AG09319 (cell line): ENCODE data around the gene ERGIC3.
"Not testable (repeated sequence)": the region's sequence is repeated elsewhere in the genome, so short reads cannot be mapped to it uniquely, and the experiment has no call there.

Experiments
- DNase-seq: peaks from one replicate; pipeline ENCODE4 v3.0.0-alpha.2; 2010; ENCODE audit warnings: low read depth; ENCODE audit errors: extremely low read depth
- CTCF ChIP-seq: IDR thresholded peaks from 2 replicates; pipeline ENCODE4 v1.5.1; 2011; ENCODE audit warnings: low read depth, mild to moderate bottlenecking, inconsistent platforms, low read length, moderate library complexity

The ERGIC3 gene

GRCh38 chr20:35542990-35543389 is 1.1 kb downstream of the ERGIC3 start:
- no peak for DNase-seq
- TF ChIP-seq CTCF = no peak

GRCh38 chr20:35544436-35544835 is 2.6 kb downstream of the ERGIC3 start:
- no peak for DNase-seq
- TF ChIP-seq CTCF = no peak

- not testable (repeated sequence) for DNase-seq
Measured at GRCh38 chr20:35544941-35545340, 3.1 kb downstream of the ERGIC3 start.

- TF ChIP-seq CTCF = no peak
- DNase-seq = no peak
Measured at GRCh38 chr20:35546127-35546526, 4.2 kb downstream of the ERGIC3 start.

GRCh38 chr20:35547329-35547728 is 5.5 kb downstream of the ERGIC3 start:
- no peak for TF ChIP-seq CTCF
- no peak for DNase-seq

- DNase-seq = no peak
- TF ChIP-seq CTCF = no peak
Measured at GRCh38 chr20:35551503-35551902, 9.6 kb downstream of the ERGIC3 start.

- DNase-seq = no peak
- no peak for TF ChIP-seq CTCF
Measured at GRCh38 chr20:35552914-35553313, 11.0 kb downstream of the ERGIC3 start.

GRCh38 chr20:35555461-35555860 is 13.6 kb downstream of the ERGIC3 start:
- not testable (repeated sequence) for DNase-seq

GRCh38 chr20:35555951-35556645 is 14.2 kb downstream of the ERGIC3 start:
- DNase-seq = no peak
- no peak for TF ChIP-seq CTCF
